Right renal cortex interstitium (tissue), 3 donors: ENCODE results near the gene MAD1L1. TPM values are rescaled to one million over a fixed set of nuclear protein-coding genes. Genes with fewer than 3 reads are reported as not detected.

ENCODE experiments used
- DNase-seq, 3 donors: peaks; one replicate each; pipeline ENCODE4 v3.0.0-alpha.2; 2013; ENCODE audit warnings: low read depth in 3 of 3, low spot score in 2 of 3
- polyA plus RNA-seq, 3 donors: library from polyadenylated mRNA; unstranded; fragments of 120-200 nt; gene quantifications; one replicate each; pipeline ENCODE4 v1.2.1, GENCODE V29; 2013; ENCODE audit not compliant: insufficient read length in 3 of 3

Gene MAD1L1
- polyA plus RNA-seq, 3 donors, result 22.9 to 26.0 (median 25.1) TPM

- no peak for DNase-seq
Observed at GRCh38 chr7:1853986-1854865, 378.5 kb downstream of the MAD1L1 start.

- DNase-seq, result no peak
Observed at GRCh38 chr7:1853431-1853985, 379.2 kb downstream of the MAD1L1 start.

- DNase-seq, result no peak
Observed at GRCh38 chr7:1852517-1853430, 380.0 kb downstream of the MAD1L1 start.

- DNase-seq, result no peak
Observed at GRCh38 chr7:1851721-1852516, 380.8 kb downstream of the MAD1L1 start.

GRCh38 chr7:1850976-1851571, 381.7 kb downstream of the MAD1L1 start:
- no peak for DNase-seq

- DNase-seq, result no peak
Observed at GRCh38 chr7:1850111-1850975, 382.4 kb downstream of the MAD1L1 start.

GRCh38 chr7:1849351-1850041, 383.2 kb downstream of the MAD1L1 start:
- DNase-seq, result no peak

GRCh38 chr7:1848911-1849311, 383.8 kb downstream of the MAD1L1 start:
- DNase-seq, result no peak

- no peak for DNase-seq
Observed at GRCh38 chr7:1848013-1848640, 384.6 kb downstream of the MAD1L1 start.

- DNase-seq, result no peak
Observed at GRCh38 chr7:1847260-1848001, 385.3 kb downstream of the MAD1L1 start.

GRCh38 chr7:1846331-1847065, 386.2 kb downstream of the MAD1L1 start:
- DNase-seq, result no peak

GRCh38 chr7:1845536-1846311, 387.0 kb downstream of the MAD1L1 start:
- no peak for DNase-seq

GRCh38 chr7:1844951-1845390, 387.8 kb downstream of the MAD1L1 start:
- no peak for DNase-seq

GRCh38 chr7:1844336-1844950, 388.3 kb downstream of the MAD1L1 start:
- no peak for DNase-seq

GRCh38 chr7:1843921-1844335, 388.8 kb downstream of the MAD1L1 start:
- DNase-seq, result no peak
